GM19240 (cell line): Measurements from ENCODE around the gene PCSK7.
"Not testable (repeated sequence)": the region's sequence is repeated elsewhere in the genome, so short reads cannot be mapped to it uniquely, and the experiment has no call there.

Experiments used
- DNase-seq: peaks from one replicate; pipeline ENCODE4 v3.0.0; 2011; ENCODE audit warnings: low spot score; ENCODE audit not compliant: insufficient read length

The PCSK7 gene

GRCh38 chr11:117231842-117232091 is at the start of gene PCSK7:
Gene PCSK7 (minus strand): TSS chr11:117232073. CDS start chr11:117229844, 2,229 bp downstream.
- no peak for DNase-seq

- no peak for DNase-seq
These were observed 49.3 kb upstream of the PCSK7 start for GRCh38 chr11:117281159-117281558.

- no peak for DNase-seq
These were observed 48.0 kb upstream of the PCSK7 start for GRCh38 chr11:117279711-117280376.

- DNase-seq, result no peak
These were observed 46.5 kb upstream of the PCSK7 start for GRCh38 chr11:117278347-117278746.

GRCh38 chr11:117273550-117274289 is 41.8 kb upstream of the PCSK7 start:
- DNase-seq, result no peak

- not testable (repeated sequence) for DNase-seq
These were observed 40.3 kb upstream of the PCSK7 start for GRCh38 chr11:117272175-117272574.

- no peak for DNase-seq
These were observed 39.3 kb upstream of the PCSK7 start for GRCh38 chr11:117271208-117271607.

- no peak for DNase-seq
These were observed 38.0 kb upstream of the PCSK7 start for GRCh38 chr11:117269856-117270255.

- DNase-seq, result no peak
These were observed 33.9 kb upstream of the PCSK7 start for GRCh38 chr11:117265745-117266144.

- not testable (repeated sequence) for DNase-seq
These were observed 32.9 kb upstream of the PCSK7 start for GRCh38 chr11:117264624-117265323.

GRCh38 chr11:117259417-117259816 is 27.5 kb upstream of the PCSK7 start:
- no peak for DNase-seq

- no peak for DNase-seq
These were observed 26.7 kb upstream of the PCSK7 start for GRCh38 chr11:117258576-117258975.

- no peak for DNase-seq
These were observed 24.7 kb upstream of the PCSK7 start for GRCh38 chr11:117256573-117256972.

GRCh38 chr11:117255966-117256365 is 24.1 kb upstream of the PCSK7 start:
- DNase-seq, result no peak

- DNase-seq, result no peak
These were observed 19.6 kb upstream of the PCSK7 start for GRCh38 chr11:117251506-117251905.

- no peak for DNase-seq
These were observed 17.7 kb upstream of the PCSK7 start for GRCh38 chr11:117249571-117249970.

- no peak for DNase-seq
These were observed 16.5 kb upstream of the PCSK7 start for GRCh38 chr11:117248341-117248740.

- no peak for DNase-seq
These were observed 7.4 kb upstream of the PCSK7 start for GRCh38 chr11:117239295-117239694.

GRCh38 chr11:117238221-117238620 is 6.3 kb upstream of the PCSK7 start:
- DNase-seq, result no peak

- no peak for DNase-seq
These were observed 1.1 kb upstream of the PCSK7 start for GRCh38 chr11:117232911-117233409.

GRCh38 chr11:117232092-117232878 is 412 bp upstream of the PCSK7 start, which contains the start of gene RNF214:
Gene RNF214 (plus strand): TSS chr11:117232671. CDS start chr11:117234273, 1,602 bp downstream.
- peak; percentile 92 for DNase-seq
